Kidney glomerular epithelial cell (primary cell): Measurements from ENCODE around the gene CHST14.

Experiments used
- DNase-seq: peaks from one replicate; lab custom pipeline; 2025; lab: John Stamatoyannopoulos, UW

Gene CHST14

DNA sequence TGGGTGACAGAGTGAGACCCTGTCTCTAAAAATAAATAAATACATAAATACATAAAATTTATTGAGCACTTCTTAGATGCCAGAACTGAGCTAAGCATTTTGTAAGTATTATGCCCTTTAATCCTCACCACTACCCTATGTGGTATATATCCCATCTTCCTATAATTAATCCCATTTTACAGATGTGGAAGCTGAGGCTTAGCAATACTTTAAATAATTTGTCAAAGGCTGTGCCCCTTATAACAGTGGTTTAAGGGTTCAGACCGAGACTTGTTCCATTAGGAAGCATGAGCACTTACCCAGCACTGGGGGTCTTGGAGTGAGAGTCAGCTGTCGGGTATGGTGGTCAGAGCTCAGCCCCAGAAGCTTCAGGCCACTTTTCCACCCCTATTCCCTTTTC is 7.5 kb upstream of the CHST14 start:
- no peak for DNase-seq

DNA sequence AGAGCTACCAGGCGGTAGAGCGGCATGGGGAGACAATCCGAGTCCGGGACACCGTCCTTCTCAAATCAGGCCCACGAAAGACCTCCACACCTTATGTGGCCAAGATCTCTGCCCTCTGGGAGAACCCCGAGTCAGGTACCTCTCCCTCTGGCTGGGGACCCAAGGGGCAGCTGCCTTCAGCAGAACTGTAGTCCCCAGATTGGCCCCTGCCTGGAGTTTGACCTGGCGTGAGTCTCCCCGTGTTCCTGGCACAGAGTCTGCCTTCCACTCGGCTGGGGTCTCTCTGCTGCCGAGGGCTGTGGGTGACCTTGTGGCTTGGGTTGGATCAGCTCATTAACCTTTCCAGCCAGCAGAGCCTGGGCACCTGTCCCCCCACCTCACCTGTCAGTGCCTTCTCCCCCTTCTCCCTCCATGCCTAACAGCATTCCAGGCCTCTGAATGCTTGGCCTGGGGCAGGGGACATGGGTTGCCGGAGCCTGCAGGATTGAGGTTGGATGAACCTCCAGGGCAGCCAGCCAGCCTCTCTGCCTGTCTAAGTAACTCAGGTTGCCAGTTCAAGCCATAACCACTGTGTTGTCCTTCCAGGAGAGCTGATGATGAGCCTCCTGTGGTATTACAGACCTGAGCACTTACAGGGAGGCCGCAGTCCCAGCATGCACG is 6.8 kb upstream of the CHST14 start:
- DNase-seq, result no peak

DNA sequence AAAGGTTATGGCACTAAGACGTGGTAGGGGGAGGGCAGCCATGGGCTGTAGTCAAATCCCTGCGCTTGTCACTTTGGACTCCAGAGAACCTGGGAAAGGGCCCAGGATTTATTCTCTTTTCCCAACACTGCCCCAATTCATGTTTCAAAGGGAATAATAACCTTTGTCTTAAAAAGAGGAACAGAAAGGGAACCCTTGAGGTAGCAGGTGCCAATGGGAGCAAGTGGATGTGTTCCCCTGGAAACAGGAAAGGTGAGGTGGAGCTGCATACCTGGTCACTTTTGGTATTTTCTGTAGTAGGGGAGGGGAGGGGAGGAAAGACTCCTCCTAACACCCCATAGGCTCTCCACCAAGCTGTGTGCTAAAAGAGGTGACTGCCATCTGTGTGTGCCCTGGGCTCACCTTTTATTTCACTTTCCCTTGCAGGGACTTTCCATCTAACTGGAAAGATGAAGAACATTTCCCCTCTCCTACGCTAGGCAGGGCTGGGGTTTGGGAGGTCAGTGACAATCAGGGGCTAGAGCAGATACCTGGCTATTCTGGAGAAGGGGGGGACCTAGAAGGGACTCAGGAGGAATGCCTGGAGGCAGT is 6.1 kb upstream of the CHST14 start:
- no peak for DNase-seq

DNA sequence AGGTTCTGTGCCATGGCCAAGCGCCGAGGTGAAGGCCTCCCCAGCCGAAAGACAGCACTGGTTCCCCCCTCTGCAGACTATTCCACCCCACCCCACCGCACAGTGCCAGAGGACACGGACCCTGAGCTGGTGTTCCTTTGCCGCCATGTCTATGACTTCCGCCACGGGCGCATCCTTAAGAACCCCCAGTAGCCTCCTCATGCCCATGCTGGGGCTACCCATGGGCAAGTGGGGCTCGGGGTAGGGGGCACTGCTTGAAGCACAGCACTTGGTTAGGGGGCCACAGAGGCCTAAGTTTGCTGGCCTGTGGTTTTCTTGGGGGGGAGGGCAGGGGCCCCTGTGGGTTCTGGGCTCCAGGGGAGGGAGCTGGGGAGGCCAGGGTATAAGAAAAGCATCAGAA is 4.8 kb upstream of the CHST14 start:
- DNase-seq, result no peak

DNA sequence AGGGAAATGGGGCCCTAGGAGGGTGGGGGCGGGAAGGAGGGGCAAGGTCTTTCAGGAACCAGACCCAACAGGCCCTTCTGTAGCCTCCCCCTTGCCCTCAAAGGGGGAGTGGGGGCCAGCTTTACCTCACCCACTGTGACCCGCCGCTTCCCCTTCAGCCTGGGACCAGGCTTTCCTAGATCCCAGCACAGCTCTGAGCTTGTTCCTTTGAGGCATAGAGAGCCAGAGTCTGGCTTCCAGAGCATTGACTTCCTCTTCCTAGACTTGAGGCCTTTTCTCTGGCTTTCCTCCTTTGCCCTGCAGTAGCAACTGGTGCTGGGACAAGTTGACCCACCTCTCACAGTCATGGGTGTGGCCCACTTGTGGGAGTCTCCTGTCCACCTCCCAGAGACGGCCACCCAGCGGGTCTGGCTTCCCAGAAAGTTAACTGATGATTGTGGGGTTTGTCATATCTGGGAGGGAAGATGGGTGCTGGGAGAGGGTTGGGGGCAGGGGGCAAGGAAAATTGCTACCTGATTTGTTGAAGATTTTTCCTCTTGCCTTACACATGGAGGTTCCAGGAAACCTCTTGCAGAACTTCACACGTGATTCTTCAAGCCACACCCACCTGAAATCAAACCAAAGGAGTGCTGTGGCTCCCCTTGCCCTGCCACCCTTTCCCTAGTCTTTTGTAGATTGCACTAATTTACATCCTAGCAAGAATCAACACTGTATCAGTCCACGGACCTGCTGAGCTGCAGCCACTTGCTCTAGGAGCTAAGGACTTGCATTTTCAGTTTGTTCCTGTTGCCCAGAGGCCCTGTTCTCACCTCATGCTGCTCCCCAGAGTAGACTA is 4.1 kb upstream of the CHST14 start:
- DNase-seq, result no peak

DNA sequence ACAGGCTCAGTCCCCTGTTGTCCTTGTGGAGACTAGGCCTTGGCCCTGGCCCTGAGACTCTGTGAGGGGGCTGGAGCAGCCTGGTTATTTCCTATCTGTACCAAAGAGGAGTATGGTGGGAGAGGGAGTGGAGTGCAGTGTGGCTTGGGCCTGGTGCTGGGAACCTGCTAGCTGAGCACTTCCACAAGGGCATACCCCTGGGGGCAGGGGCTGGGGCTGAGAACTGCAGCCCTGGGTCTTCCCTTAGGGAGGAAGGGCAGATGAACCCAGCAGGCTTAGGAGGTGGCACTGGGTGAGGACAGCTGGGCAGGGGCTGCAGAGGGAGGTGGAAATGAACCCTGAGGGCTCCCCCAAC is 3.5 kb upstream of the CHST14 start:
- no peak for DNase-seq

DNA sequence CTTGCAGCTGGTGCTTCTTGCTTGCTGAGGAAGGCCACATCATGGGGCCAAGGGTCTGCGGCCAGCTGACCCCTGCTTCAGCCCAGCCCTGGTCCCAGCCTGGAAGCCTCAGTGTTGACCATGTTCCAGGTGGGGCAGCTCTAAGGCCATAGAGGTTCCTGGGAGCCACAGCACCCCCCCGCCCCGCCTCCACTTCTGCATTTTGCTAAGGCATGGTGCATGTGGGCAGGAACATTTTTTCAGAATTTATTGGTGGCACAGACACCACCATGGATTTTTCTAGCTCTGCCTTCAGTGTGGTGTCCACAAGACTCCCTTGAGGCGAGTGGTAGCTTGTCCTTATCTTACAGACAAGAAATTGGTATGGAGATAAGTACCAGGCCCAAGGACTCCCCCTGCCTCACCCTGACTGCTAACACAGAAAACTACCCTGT is 1.9 kb upstream of the CHST14 start:
- DNase-seq, result no peak

DNA sequence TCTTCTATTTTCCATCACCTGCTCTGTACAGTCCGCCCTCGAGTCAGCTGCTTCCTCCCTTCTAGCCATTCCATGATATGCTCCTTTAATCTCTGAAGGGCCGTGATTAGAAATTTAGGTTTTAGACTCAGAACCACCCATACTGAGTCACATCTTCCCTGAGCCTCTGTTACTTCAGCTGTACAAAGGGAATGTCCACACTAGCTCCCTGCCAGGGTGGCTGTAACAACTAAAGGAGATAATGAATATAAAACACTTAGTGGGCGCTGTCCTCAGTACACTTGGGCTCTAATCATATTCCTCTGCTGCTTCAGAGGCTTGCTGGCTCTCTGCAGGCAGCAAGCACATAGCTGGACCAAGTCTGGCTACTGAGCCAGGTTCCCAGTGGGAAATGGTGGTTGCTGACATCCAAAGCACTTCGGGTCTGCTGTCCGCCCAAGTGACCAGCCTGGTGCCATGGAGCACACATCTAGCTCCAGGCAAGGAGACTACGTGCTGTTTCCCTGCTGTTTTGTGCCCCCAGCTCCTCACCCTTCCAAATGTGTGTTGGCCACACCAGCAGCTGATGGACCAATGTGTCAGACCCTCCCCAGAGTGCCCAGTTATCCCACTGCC is 901 bp upstream of the CHST14 start:
- DNase-seq, result no peak

DNA sequence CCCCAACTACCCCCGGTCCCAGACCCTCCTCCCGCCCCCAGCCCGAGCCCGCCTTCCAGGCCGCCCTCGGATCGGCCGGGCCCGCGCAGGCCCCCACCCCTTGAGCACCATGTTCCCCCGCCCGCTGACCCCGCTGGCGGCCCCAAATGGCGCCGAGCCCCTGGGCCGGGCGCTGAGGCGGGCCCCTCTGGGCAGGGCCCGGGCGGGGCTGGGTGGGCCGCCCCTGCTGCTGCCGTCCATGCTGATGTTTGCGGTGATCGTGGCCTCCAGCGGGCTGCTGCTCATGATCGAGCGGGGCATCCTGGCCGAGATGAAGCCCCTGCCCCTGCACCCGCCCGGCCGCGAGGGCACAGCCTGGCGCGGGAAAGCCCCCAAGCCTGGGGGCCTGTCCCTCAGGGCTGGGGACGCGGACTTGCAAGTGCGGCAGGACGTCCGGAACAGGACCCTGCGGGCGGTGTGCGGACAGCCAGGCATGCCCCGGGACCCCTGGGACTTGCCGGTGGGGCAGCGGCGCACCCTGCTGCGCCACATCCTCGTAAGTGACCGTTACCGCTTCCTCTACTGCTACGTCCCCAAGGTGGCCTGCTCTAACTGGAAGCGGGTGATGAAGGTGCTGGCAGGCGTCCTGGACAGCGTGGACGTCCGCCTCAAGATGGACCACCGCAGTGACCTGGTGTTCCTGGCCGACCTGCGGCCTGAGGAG is 472 bp downstream of the CHST14 start:
- DNase-seq, result no peak

DNA sequence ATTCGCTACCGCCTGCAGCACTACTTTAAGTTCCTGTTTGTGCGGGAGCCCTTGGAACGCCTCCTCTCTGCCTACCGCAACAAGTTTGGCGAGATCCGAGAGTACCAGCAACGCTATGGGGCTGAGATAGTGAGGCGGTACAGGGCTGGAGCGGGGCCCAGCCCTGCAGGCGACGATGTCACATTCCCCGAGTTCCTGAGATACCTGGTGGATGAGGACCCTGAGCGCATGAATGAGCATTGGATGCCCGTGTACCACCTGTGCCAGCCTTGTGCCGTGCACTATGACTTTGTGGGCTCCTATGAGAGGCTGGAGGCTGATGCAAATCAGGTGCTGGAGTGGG is 995 bp downstream of the CHST14 start:
- peak; percentile 44 for DNase-seq

DNA sequence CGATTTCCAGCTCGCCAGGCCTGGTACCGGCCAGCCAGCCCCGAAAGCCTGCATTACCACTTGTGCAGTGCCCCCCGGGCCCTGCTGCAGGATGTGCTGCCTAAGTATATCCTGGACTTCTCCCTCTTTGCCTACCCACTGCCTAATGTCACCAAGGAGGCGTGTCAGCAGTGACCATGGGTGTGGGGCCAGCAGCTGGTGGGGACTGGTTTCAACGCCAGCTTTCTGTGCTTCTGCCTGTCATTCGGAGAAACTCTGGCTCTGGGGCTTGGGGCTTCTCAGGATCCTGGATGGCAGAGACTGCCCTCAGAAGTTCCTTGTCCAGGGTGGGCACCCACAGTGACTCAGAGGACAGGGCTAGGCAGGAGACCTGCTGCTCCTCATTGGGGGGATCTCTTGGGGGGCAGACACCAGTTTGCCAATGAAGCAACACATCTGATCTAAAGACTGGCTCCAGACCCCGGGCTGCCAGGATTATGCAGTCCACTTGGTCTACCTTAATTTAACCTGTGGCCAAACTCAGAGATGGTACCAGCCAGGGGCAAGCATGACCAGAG is 1.5 kb downstream of the CHST14 start:
- DNase-seq, result no peak

DNA sequence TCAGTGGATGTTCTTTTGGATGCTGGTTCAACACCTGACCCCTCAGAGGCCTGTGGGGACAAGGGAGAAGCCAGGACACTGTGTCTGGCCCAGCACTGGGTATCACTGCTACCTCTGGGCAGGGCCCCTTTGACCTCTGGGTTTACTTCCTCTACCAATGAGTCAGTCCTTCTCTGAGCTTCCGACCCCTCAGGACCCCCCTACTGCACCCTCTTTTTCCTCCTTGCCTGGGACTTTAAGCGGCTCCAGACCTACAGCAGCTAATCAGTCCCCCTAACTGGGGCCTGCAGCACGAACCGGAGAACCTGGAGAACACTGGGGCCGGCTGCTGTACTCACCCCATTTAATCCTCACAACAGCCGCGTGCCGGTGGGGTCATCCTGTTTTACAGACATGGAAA is 3.8 kb downstream of the CHST14 start:
- DNase-seq, result no peak

DNA sequence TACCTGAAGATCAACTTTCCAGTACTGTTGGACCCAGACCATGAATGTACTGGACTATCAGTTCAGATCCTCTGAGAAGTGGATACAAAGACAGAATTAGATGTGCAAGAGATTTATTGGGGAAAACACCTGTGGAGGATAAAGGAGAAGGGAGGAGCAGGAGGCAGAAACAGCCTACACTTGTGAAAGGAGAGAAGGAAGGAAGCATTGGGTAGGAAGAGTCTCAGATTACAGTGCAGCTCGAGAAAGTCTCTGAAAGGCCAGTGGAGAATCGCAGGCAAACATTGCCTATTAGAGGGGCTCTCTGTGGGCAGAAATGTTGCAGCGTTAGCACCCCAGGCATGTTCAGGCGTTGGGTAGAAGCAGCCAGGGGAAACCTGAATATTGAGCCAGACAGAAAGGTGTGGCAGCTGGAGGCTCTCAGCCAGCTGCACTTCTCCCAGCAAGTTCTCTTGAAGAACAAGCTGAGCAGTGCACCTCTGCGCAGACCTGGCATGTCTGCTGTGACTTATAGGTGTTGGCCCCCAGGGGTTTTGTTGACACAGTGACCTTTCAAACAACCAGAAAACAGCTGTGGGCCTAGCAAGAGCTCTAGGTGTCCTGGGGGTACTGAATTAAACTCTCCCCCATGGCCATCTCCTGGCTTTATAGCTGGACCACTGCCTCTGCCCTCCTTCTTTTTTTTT is 7.0 kb downstream of the CHST14 start:
- DNase-seq, result no peak

DNA sequence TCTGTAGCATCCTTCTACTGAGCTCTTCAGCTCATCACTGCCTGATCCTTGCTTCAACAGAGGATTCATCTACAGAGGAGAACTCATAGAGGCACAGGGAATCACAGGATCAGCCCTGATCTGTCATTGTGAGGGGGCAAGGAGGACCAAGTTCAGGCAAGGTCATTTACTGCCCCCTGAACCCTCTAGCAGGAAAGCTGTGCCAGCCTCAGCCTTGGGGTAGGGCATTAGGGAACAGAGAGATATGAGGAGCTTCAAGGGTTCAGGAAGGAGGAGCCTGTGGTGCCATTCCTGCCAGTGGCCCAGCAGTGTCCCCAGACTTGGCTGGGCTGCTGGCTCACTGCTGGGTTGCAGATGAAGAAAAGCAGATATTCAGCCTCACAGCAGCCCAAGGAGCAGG is 8.2 kb downstream of the CHST14 start:
- no peak for DNase-seq

DNA sequence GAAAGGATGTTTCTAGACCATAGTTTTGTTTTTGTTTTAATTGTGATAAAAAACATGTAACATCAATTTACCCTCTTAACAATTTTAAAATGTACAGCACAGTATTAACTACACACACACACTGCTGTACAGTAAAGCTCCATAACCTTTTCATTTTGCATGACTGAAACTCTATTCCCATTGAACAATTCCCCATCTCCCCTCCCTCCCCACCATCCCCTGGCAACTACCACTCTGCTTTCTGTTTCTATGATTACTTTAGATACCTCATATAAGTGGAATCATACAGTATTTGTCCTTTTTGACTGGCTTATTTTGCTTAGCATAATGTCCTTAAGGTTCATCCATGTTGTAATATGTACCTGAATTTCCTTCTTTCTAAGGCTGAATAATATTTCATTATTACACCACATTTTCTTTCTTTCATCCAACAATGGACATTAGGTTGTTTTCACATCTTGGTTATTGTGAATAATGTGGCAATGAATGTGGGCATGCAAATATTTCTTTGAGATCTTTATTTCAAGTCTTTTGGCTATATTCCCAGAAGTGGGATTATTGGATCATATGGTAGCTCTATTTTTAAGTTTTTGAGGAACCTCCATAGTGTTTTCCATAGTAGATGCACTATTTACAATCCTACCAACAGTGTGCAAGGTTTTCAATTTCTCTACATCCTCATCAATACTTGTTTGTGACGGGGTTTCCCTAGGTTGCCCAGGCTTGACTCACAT is 10.7 kb downstream of the CHST14 start:
- no peak for DNase-seq

DNA sequence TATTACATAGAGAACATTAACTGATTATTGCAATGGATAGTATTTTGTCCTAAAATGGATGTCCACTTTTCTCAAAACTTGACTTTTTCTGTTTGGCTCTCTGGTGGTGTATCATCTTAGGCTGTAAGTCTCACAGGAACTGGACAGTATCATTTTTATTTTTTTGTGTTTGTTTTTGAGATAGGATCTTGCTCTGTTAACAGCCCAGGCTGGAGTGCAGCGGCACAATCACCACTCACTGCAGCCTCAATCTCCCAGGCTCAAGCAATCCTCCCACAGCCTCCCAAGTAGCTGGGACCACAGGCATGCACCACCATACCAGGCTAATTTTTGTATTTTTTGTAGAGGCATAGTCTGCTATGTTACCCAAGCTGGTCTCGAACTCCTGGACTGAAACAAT is 13.1 kb downstream of the CHST14 start:
- no peak for DNase-seq

DNA sequence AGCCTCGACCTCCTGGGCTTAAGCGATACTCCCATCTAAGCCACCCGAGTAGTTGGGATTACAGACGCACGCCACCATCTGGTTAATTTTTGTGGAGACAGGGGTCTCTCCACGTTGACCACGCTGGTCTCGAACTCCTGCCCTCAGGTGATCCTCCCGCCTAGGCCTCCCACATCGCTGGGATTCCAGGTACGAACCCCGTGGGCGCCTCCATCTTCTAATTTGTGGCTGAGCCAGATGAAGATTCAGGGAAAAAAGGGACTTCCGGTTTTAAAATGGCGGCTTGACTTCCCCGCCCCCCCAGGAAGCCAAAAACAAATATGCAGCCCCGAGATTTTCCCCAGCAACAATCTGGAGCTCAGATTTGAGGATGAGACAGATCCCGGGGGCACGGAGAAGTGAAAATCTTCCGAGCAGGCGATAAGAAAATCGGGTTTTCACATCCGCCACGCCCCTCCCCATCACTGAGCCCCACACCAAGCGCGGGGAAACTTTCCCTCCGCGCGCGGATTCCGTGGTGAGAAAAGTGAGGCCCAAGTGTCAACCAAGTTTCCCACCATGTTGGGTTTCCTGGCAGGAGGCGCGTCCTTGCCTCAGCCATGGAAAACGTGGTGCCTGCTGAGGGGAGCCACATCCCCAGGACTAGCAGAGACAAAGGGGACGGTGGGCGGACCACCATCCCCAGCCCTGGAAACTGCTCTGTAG is 15.4 kb downstream of the CHST14 start:
- no peak for DNase-seq

DNA sequence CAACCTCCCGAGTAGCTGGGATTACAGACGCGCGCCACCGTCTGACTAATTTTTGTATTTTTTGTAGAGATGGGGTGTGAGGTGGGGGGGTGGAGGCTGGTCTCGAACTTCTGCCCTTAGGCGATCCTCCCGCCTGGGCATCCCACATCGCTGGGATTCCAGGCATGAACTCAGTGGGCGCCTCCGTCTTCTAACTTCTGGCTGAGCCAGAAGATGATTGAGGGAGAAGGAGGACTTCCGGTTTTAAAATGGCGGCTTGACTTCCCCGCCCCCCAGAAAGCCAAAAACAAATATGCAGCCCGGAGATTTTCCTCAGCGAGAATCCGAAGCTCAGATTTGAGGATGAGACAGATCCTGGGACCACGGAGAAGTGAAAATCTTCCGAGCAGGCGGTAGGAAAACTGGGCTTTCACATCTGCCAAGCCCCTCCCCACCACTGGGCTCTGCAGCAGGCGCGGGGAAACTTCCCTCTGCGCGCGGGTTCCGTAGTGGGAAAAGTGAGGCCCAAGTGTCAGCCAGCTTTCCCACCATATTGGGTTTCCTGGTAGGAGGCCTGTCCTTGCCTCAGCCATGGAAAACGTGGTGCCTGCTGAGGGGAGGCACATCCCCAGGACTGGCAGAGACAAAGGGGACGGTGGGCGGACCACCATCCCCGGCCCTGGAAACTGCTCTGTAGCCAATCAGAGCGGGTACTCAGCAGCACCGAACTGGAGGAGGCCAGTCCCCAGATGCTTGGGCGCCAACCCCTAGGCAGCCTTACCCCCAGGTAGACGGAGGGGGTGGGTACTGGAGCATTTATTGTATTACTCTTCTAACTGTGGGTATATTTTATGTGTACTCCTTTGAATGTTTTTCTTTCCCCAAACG is 17.3 kb downstream of the CHST14 start:
- DNase-seq, result no peak
